GM12872 (cell line): Measurements from ENCODE around the gene ZNF254.

Experiments
- CTCF ChIP-seq: IDR thresholded peaks from 3 replicates; pipeline ENCODE4 v1.5.1; 2011; ENCODE audit warnings: low read depth, mild to moderate bottlenecking, low read length, moderate library complexity; ENCODE audit not compliant: insufficient read depth

The ZNF254 gene

GRCh38 chr19:24127601-24128000 is 40.6 kb downstream of the ZNF254 start:
- no peak for TF ChIP-seq CTCF

DNA sequence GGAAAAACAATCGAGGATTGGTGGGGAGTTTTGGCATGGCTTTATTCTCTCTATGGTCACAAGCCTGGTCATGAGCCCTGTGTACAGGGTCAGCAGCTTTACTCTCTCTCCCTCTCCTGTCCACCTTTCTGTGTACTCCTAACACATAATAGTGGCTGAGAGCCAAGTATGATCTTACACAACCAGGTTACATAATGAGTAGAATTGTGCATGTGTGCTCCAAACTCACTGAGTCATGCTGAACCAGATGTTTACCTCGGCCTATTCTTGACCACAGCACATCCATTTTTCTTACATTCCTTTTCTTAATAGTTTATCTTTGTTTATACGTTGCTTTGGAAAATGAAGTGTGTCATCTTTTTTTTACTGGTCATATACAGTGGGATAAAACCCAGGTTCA is 53.1 kb downstream of the ZNF254 start:
- TF ChIP-seq CTCF, result no peak

DNA sequence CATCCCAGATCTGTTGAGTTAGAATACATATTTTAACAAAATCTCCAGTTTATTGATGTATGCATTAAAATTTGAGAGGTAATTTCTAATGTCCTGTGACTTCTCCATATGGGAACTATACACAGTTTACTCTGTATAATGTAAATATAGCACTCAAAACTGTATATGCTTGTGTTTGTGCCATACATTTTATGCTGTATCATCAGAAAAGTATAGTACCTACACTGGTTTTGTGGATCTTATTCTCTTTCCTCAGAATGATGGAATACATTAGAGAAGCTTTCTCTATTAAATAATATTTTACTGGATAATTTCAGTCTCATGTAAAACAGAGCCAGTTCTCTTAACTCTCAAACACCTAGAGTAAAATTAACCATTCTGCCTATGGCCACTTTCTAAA is 53.6 kb downstream of the ZNF254 start:
- TF ChIP-seq CTCF, result no peak

- no peak for TF ChIP-seq CTCF
Observed at GRCh38 chr19:24141612-24142011, 54.6 kb downstream of the ZNF254 start.

GRCh38 chr19:24142771-24143170 is 55.8 kb downstream of the ZNF254 start:
- TF ChIP-seq CTCF, result no peak

DNA sequence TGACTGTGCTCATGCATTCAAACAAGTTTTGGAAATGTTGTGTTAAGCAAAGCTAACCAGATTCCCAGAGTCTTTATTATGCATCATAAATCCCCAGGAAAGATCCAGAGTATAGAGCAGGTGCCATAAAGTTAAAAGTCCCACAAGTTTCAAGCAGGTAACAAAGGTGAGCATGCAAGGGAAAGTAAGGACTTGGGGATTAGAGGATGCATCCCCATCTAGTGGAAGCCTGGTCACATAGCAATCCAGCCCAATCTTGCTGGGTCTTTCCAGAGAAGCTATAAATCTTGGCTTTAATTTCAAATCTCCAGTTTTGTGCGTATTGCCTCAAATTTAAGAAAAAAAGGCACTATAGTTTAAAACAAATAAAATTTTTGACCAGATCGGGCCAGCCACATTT is 72.7 kb downstream of the ZNF254 start:
- TF ChIP-seq CTCF, result peak; percentile 45; the same call in 2 of the 3 replicates

DNA sequence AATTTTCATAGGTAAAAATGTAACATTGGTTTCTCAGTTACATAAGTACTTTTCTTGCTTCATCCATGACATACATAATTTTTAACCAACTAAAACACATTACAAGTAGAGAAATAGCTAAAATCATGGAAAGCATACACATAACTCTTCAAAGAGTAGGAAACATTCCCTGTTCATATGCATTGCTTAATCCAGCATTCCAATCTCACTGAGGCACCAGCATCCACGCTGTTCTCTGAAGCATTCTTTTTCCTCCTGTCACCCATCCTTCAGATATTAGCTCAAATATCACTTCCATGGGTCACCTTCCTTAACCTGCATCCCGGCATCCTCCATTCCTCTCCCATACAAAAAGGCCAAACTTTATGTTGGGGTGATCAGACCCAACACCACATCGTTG is 79.1 kb downstream of the ZNF254 start:
- TF ChIP-seq CTCF, result no peak

DNA sequence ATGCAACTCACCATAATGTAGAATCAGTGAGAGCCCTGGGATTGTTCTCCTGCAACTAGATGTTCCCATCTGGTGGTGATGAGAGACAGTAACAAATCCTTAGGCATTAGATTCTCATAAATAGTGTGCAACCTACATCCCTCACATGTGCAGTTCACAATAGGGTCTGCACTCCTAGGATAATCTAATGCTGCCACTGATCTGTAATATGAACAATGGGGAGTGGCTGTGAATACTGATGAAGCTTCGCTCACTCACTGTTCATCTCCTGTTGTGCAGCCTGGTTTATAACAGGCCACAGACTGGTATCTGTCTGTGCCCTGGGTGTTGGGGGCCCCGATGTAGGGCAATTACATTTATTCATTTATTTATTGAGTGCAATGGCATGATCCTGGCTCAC is 86.9 kb downstream of the ZNF254 start:
- no peak for TF ChIP-seq CTCF
